GM19240 (cell line): ENCODE data around the gene SLC1A2.

Experiments used
- DNase-seq: peaks from one replicate; pipeline ENCODE4 v3.0.0; 2011; ENCODE audit warnings: low spot score; ENCODE audit not compliant: insufficient read length

SLC1A2 gene

DNA sequence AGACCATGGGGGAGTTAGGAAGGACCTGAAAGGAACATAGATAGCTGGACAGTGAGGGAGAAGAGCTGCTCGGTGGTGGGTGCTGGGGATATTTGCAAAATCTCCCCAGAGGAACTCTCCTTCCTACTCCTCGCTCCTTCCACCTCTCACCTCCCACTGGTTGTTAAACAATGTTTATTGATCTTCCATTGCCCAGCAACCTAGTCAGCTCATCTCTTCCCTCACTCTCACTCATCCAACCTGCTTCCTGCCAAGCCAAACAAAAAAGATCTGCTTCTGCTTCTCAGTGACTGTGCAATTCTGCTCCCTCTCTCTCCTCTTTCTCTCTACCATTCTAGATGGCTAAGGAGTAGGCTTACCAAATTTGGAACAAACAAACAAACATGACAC, 115.0 kb downstream of the SLC1A2 start:
- no peak for DNase-seq

DNA sequence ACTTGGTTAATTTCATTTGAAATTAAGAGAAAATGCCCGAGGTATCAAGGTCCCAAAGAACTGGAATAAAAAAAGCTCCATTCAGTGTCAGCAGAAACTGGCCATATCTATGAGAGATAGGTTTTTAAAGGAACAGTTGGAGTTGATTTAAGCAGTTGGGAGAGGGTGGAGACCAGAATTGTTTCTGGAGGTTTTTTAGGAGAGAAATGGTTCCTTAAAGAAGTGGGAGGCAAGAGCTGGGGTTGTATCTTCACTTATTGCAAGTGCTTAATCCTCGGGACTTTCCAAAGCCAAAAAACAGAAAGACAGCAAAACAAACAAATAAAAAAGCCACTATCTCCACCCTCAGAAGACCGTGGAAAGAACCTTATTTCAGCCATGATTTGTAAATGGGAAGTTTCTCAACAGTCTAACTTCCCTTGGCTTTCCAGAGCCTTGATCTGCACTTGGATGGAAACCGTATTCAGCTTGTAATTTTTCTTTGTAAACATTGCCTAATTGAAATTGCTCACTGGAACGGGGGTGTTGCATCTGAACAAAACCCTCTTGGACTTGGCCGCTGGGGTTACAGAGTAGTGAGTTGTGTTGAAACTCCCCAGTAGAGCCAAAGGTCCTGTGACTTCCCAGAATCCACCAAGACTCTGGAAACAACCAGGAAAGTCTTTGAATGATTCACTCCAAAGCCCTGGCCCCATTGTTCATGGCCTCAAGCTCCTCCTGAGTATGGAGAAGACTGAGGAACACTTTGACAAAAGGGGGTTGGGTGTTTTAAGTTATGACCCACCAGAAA, 115.6 kb downstream of the SLC1A2 start:
- DNase-seq: no peak

DNA sequence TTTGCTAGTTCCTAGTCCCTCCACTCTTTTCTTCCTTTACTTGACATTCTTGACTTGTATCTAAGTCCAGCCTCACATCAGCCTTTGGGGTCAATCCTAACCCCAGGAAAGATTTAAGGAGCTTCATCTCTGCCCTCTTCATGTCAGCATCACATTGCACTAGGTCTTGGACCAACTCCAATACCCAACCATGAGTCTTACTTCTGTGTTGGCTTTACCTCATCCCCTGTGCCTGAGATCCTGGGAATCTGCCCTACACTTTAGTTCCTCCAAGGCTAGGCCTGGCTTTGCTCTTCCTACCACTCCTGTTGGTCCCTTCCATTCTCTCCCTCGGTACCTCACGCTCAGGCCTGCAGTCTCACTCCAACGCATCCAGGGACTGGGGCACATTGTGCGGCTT, 117.0 kb downstream of the SLC1A2 start:
- no peak for DNase-seq

DNA sequence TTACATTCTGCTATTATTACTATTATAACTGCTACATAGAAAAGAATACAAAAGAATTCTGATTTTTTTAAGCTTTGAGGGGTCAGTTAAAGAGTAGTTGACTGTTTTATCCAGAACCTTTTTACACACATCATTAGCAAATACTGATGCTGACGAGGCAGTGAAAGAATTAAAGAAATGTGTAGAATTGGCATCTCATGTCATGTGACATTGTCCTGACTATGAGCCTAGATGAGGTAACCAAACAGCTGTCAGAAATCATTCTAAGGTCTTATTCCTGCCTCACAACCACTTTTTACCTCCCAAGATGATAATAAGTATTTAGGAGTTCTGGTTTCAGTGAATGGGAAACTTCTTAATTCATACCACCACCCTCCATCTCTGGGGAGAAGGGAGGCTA, 121.0 kb downstream of the SLC1A2 start:
- no peak for DNase-seq

DNA sequence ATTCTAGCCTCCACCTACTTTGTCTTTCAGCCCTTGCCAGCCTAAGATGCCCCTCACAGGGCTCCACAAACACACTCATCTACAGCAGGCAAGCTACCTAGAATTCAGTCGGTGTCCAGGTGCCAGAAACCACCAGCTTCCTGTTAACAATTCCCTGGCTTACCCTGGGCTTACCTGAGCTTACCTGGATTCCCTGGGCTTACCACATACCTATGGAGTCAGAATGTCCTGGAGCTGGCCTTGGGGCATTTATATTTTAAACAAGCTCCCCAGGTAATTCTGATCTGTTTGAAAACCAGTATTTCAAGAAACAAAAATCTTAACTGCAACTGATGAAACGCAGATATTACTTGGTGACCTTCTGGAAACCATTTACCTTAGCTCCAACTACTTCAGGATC, 123.6 kb downstream of the SLC1A2 start:
- no peak for DNase-seq

DNA sequence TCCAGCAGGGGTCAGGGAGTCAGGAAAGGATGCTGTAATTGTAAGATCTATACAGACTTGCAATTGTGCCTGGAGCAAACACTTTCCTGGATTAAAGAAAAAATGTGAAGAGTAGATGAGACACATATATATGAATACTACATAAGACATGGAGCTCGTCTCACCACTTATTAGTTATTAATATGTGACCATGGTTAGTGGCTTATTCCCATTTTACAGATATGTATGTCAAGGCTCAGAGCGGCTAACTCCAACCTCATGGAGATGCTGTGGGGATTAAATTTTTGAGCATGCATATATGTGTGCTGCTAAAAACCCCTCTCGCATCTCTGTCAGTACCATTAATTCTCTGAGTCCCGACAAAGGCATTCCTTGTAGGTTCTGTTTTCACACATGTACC, 125.7 kb downstream of the SLC1A2 start:
- DNase-seq: no peak

DNA sequence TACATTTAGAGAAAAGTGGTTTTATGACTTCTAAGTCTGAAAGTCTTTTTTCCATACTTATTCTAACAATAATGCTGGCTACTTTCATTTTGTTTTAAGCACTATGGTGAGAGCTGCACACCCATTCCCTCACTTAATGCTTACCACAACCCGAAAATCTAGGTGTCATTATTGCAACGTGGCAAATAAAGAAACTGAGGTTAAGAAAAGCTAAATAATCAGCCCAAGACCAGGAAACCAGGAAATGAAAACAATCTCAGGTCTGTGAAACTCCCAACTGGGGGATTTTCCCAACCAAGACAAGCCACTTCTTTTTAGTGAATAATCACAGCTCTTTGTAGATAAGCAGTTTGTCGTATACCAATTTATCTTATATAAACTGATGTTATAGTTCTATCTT, 126.3 kb downstream of the SLC1A2 start:
- DNase-seq: no peak

DNA sequence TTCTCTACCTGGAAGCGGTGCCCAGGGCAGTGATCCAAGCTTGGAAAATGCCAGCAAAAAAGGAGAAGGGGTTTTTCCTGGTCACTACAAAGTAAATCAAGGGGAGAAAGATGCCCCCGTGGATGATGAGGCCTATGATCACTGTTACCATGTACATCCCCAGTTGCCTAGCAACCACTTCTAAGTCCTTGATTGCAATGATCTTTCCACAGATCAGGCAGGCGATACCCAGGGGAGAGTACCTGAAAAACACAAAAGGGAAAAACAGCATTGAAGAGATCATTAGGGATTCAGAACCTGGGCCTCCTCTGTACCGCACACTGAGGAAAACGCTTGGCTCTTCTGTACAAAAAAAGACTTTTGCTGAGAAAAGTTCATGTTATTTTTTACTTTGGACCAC, 127.1 kb downstream of the SLC1A2 start:
- no peak for DNase-seq

DNA sequence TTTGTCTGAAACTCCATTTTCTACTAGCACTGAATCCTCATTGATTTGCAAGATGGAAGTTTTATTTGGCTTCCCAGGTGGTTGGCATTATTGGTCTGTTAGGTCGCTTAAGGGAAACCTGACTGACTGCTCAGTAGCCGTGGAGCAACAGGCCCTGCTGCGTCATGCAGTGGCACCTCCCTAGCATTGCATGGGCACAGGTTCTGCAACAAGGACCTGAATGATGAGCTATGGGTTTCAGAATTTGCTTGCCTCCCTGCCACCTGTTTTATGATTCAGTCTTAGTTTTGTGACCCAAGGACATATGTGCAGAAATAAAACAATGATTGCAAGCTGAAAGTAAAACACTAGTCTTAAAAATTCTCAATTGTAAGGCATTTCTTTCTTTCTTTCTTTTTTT, 128.5 kb downstream of the SLC1A2 start:
- DNase-seq: no peak

DNA sequence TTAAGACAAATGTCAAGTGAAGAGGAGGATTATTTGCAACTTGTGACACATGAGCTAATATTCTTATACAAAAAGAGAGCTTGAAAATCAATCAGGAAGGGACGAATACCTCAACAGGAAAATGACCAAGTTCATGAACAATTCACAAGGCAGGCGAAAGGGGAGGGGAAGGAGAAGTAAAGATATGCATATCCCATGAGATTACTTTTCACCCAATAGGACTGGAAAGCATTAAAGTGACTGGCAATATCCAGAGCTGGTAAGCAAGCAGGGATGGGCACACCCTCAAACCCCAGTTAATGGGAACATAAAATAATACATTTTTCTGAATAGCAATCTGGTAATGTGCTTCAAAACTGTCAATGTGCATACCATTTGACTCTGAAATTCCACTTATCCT, 129.5 kb downstream of the SLC1A2 start:
- DNase-seq: no peak

DNA sequence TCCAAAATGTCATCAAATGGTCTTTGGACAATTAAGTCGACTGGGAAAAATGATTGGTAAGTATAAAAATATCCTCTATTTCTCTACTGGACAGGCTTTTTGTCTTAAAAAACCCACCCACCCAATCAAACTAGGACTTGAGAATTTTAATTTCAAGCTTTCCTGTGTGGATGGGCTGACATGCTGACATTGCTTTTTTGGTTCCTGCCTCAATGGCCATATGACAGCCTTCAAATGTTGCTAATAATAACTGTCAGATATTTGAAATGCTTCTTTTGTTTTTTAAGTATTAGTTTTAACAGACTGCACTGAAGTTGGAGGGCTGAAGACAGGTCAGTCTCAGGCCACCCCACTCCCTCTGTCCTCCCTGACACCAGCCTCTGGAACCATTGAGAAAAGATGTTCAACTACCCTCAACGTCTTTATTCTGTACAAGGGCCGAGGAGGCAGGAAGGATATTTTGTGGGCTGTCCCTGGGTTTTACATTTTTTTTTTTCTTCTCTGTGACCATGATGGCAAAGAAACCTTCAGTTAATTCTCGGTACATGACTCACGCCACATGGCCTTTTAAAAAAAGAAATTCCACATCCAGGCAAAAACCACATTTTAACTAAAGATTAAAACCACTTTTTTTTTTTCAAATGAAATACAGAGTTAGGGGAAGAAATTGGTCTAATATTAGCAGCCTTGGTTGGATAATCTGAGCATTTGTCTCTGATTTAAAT, 130.4 kb downstream of the SLC1A2 start:
- no peak for DNase-seq

DNA sequence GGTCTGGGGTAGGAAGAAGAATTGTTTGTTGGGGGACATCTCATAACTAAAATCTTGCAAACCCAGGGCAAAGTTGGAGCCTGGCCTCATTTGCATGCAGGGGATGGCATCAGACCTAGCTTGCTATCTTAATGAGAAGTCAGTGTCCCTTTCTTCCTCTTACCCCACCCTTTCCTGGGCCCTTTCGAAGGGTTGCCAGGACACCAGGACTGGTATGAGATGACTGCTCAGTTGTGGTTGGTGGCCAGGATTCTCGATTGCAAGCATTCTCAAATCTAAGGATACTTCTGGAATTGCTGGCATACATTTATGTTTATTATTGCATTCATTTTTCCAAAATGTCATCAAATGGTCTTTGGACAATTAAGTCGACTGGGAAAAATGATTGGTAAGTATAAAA, 131.0 kb downstream of the SLC1A2 start:
- DNase-seq: no peak

DNA sequence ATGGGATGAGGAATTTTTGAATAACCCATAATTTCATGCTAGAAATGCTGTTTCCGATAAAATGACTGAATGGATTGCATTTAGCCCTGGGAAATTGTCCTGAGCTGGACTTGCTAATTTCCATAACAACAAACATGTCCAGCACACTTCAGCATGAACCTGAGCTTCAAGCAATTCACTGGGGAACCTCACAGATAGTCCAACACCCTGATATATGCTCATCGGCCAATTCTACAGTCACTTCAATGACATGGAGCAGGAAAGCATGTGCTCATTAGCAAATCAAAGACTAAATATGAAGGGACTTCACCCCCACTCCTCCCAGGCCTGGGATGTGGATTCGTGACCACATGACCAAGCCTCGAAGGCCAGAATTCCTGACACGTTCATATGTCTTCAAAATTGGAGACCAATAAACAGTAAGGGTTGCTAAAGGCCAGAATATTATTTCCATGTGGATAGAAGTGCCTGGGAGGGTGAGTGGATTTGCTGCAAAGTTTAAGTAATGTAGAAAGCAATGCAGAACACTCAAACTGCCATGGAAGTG, 131.9 kb downstream of the SLC1A2 start:
- DNase-seq: no peak

DNA sequence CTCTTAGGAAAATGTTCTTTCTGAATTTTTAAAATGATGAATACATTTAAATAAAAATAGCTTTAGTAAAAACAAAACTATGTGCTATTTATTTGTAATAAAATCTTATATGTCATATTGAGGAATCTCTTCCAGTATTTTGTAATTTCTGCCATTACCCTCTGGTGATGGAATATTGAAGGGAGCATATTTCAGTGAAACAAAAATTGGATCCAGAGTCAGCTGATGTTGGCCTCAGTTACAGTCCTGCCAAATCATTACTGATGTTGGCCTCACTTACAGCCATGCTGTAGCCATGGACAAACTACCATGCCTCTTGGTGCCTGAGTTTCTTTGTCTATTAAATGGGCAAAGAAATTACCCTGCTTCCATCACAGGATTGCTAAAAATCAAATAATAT, 133.2 kb downstream of the SLC1A2 start:
- no peak for DNase-seq

DNA sequence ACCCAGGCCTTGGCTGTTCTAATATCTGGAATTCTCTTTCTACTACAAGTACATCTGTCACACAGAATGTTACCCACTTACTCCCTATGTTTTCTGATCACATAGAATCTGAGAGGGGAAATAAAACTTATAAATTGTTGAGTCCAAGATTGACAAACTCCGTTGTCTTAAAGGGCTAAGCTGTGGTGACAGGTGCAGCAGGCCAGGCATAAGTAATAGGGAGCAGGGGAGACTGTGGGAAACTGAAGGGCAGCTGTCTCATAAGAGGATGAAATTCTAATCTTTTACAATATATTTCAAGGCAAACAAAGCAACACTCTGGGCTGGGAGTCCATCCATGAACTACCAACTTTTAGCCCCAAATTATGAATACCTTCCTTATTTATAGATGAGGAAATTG, 133.9 kb downstream of the SLC1A2 start:
- DNase-seq: no peak

DNA sequence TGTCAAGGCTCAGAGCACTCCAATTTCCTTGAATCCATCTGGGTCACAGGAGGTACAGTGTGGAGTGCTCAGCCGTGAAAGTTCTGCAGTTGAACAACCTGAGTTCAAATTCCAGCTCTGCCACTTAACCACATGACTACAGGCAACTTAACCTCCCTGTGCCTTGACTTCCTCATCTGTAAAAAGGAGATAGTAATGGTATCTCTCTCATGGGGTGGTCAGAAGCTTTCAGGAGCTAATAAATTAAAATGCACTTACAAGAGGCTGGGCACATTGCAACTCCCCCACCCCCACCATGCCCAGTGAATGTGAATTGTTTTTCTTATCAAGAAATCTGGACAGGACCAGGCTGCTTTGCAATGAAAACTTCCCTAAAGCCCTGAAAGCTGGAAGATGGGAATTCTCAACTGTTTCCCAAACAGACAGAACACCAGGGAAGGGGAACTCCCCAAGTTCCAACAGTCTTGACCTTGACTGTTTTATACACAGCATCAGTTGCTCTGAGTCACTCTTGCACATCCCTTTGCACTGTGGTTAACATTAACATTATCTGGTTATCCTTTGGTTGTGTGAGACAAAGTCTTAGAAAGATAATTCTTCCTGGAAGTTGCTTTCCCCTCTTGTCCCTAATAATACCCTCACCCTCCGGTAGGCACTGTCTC, 137.0 kb downstream of the SLC1A2 start:
- no peak for DNase-seq

DNA sequence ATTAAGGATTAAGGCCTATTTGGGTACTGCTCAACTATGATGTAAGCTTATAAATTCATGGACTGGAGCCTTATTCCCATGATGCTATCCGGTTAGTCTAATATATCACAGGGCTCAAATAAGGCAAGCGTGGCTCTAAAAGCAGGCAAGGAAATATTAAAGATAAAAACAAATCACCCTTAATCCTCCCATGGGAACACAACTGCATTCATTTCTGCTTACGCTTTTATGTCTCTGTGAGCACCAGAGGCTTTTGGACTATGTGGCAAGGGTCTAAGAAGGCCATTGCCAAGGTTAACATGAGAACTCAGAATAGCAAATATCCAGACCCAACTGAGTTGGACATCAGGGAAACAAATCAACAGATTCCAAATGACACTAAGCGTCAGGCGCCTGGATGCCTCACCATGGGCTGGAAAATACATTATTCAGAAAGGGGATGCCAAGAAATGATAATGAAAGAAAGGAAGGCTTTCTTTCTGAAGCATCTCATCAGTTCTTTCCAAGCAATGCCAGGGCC, 138.1 kb downstream of the SLC1A2 start:
- DNase-seq: no peak

DNA sequence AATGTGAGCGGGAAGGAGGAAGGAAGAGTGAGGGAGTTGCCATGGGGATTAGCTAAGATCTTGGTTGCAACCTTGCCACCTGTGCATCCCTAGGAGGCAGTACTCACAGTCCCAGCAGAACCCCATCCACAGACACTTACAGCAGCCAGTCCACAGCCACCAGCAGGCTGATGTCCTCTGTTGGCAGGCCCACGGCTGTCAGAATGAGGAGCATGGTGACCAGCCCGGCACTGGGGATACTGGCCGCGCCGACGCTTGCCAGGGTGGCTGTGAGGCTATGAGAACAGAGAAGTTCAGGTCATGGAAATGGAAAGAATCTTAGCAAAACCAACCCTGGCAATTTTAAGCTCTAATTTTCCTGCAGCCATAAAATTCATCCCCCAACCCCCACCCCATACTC, 138.6 kb downstream of the SLC1A2 start:
- DNase-seq: no peak

DNA sequence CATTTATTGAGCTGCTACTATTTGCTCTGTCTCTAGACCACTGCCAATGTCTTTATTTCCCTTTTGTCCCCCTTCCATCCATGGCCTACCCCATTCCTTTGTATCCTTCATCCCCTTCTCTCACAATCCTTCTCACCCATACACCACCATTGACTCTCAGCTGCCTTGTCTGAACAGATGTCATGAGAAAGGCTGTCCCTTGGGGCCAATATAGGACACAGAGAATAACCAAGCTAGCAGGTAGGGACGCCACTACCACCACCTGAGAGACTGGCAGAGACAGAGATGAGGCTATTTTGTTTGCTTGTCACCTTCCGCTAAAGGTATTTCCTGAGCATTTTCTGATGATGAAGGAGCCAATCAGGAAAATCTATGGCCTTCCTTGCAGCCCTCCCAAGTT, 141.5 kb downstream of the SLC1A2 start:
- no peak for DNase-seq

DNA sequence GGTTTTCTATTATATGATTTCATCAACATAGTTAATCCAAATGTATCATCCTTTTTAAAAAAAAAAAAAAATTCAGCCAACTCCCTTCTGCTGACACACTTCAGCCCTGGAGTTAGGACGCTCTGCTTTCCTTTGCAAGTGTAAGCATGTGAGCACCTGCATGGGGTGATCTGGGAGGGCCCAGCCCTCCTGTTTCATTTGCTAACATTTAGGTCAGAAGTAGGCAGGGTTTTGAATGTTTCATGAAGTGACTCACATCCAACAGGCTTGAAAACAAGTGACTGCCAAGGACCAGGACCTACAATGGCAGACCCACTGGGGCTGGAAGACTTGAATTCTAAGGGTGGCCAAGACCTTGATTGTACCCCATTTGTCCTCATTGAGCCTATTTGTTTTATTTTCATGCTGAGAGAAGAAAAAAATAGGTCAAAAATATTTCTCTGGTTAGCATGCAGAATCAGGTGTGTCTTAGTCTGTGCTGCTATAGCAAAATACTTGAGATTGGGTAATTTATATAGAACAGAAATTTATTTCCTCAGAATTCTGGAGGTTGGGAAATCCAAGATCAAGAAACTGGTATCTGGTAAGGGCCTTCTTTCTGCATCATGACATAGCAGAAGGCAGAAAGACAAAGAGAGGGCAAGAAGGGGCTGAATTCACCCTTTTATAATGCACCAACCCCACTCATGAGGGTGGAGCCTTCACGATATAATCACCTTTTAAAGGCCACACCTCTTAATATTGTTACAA, 142.8 kb downstream of the SLC1A2 start:
- DNase-seq: no peak

DNA sequence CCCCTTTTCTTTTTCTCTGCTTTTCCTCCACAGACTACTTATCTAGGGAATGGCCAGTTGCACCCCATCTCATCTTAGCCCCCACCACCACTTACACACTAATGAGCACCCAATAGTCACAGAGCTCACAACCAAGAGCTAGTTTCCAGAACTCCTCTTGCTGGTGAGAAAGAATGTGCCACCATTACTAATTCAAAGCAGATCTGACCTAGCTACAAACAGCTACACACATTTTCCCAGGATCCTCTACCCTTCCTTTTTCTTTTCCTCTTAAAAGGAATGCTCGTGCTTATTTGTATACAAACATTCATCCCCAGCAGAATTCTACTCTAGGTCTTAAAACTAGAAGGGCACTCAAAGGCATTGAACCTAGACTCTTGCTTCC, 143.6 kb downstream of the SLC1A2 start:
- DNase-seq: no peak
